C4-2B (cell line): ENCODE measurements around the gene CRCP.

ENCODE experiments used
- H3K27ac ChIP-seq: fragments of 450-650 bp; 2 replicates; pipeline ENCODE4 v1.5.1; 2017
- ZFX ChIP-seq: fragments of 450-650 bp; IDR thresholded peaks from 2 replicates; pipeline ENCODE4 v1.6.1; 2017
- TF ChIP-seq, protein P1 (sequence below): fragments of 450-650 bp; conservative IDR thresholded peaks from 2 replicates; pipeline ENCODE4 v1.5.1; 2017; ENCODE audit warnings: mild to moderate bottlenecking

Gene CRCP

DNA sequence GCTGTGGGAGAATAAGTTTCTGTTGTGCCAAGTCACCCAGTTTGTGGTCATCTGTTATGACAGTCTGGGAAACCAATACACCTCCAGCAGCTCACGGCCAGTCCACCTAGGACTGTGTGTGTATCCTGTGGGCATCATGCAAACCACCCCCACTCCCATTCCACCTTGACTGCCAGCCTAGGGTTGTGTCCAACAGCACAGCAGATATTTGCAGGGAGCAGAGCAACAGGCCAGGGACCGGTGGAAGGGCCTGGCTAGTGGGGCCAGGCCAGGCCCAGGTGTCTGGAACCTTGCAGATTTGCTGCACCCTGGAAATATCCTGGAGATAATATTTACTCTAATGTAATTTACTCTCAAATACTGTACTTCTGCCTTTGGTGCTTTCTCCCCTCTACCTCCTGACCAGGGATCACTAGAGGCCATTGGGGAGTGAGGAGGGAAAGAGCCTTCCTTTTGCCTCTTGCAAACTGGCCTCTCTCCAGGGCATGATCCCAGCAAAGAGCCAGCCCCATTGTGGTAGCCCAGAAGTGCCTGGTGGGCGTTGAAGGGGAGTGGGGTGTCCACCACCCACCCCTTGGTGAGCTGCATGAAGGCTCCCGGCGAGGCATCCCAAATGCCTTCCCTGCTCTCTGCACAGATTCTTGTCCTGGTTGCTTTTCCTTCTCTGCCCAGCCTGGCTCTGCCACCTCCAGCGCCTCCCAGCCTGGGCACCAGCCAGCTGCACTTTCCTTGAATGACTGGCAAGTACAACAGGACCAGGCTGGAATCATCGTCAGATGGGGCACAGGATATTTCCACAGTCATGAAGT is 75.3 kb downstream of the CRCP start:
- TF ChIP-seq, protein P1, sequence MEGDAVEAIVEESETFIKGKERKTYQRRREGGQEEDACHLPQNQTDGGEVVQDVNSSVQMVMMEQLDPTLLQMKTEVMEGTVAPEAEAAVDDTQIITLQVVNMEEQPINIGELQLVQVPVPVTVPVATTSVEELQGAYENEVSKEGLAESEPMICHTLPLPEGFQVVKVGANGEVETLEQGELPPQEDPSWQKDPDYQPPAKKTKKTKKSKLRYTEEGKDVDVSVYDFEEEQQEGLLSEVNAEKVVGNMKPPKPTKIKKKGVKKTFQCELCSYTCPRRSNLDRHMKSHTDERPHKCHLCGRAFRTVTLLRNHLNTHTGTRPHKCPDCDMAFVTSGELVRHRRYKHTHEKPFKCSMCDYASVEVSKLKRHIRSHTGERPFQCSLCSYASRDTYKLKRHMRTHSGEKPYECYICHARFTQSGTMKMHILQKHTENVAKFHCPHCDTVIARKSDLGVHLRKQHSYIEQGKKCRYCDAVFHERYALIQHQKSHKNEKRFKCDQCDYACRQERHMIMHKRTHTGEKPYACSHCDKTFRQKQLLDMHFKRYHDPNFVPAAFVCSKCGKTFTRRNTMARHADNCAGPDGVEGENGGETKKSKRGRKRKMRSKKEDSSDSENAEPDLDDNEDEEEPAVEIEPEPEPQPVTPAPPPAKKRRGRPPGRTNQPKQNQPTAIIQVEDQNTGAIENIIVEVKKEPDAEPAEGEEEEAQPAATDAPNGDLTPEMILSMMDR: no peak
- TF ChIP-seq ZFX: no peak
- no peak overlapping the region for H3K27ac ChIP-seq

DNA sequence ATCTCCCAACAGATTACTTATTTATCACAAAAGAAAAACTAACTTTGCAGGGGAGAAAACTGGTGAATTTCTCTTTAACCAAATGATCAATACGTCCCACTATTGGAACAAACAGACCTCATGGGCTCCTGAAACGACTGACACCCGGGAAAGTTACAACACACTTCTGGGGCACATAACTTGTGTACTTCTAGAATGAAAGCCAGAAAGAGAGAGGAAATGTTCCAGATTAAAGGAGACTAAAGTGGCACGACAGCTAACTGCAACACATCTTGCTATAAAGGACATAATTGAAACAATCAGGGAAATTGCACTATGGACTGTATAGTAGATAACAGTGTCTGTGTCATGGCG is 75.8 kb downstream of the CRCP start:
- TF ChIP-seq, protein P1: no peak
- no peak for TF ChIP-seq ZFX

DNA sequence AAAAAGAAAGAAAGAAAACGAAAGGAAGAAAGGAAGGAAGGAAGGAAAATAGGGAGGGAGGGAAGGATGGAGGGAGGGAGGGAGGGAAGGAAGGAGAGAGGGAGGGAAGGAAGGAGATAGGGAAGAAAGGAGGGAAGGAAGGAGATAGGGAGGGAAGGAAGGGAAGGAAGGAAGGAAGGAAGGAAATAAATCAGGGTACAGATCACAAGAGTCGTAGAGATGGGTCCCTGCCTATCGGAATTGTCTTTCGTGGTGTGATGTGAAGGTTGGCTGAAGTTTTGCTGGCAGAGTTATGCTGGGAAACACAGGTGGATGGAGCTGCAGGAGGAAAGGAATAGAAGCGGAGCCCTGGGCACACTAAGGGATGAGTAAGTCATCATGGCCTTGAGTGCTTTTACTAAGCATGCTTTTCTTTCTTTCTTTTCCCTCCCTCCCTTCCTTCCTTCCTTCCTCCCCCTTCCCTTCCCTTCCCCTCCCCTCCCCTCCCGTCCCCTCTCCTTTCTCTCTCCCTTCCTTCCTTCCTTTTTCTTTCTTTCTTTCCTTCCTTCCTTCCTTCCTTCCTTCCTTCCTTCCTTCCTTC is 78.6 kb downstream of the CRCP start:
- no peak overlapping the region for H3K27ac ChIP-seq

More for the DNA sequence above, 75.8 kb downstream of the CRCP start:
- no peak overlapping the region for H3K27ac ChIP-seq

DNA sequence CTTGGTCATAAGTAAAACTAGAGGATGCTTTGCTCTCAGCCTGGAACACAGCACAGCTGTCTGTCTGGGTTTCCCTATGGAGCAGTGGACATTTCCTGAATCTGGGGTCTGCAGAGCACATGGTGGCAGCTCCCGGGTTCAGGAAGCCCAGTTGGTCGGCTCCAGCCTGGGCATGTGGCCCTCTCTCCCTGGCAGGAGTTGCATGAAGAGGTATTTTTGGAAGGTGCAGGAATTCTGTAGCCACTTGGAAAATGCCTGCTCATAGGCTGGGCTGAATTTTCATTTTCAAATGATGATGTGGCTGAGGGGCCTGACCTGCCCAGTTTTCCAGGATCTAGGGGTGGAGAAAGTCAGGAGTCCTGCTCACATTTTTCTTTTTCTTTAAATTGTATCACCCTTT is 83.8 kb downstream of the CRCP start:
- H3K27ac ChIP-seq: no peak overlapping the region
- TF ChIP-seq ZFX: no peak
- TF ChIP-seq, protein P1: no peak

More for the DNA sequence above, 78.6 kb downstream of the CRCP start:
- TF ChIP-seq ZFX: no peak
- TF ChIP-seq, protein P1: no peak

DNA sequence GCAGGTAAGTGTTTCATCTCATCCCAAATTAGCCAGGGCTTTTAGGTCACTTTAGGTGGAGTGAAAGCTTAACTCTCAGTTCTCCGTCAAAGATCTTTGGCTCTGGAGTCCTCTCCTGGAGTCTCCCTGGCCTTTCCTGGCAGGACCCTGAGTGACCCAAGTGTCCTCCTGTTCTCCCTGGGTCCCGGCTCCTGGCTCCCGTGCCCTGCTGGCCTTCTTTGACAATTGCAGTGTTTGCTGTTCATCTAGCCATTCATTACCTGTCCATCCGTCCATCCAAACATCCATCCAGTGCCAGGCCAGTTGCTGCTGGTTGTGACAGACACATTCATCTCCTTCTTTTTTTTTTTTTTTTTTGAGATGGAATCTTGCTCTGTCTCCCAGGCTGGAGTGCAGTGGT is 84.3 kb downstream of the CRCP start:
- H3K27ac ChIP-seq: no peak overlapping the region
- TF ChIP-seq, protein P1: no peak
- no peak for TF ChIP-seq ZFX

DNA sequence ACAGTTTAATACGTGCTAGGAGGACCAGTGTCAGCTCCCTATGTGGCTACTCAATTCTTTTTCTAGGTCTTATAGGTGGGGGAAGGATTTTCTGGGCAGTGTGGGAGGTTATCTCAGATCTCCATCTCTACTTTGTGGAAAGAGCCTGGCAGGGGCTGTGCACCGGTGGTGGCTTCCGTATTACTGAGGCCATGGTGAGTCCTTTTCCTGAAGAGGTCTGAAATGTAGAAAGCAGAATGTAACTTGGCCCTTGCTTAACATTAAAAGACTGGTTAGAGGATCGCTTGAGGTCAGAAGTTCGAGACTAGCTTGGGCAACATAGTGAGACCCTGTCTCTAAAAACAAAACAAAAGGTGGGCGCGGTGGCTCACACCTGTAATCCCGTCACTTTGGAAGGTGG is 87.8 kb downstream of the CRCP start:
- H3K27ac ChIP-seq: no peak overlapping the region
- TF ChIP-seq, protein P1: no peak
- no peak for TF ChIP-seq ZFX
